OCI-LY7 (cell line): ENCODE results near the gene ENOX2. TPM values are rescaled to one million over a fixed set of nuclear protein-coding genes. Genes with fewer than 3 reads are reported as not detected.

Experiments used
- BruUV-seq: library from RNA; stranded (reverse); fragments of 400-500 nt; replicated peaks from 2 replicates; lab custom pipeline; 2021; lab: Mats Ljungman, UMichigan
- CTCF ChIA-PET: fragments of 300-600 bp; sonication (Branson Sonifier 250); formaldehyde crosslinking; loops from one replicate; lab custom pipeline; 2022; ENCODE audit warnings: antibody characterized with exemption; ENCODE audit not compliant: unreplicated experiment; lab: Charles Lee
- POLR2A ChIA-PET: fragments of 300-600 bp; sonication (Branson Sonifier 250); formaldehyde crosslinking; loops from one replicate; lab custom pipeline; 2022; ENCODE audit warnings: antibody characterized with exemption; lab: Charles Lee
- DNase-seq: peaks from one replicate; pipeline ENCODE4 v3.0.0-alpha.2; 2015; ENCODE audit warnings: low spot score
- H2AFZ ChIP-seq: fragments of 200-600 bp; sonication (generic), shearing (Covaris generic); 2 replicates; pipeline ENCODE4 v1.6.1; 2014; ENCODE audit warnings: mild to moderate bottlenecking, antibody characterized with exemption, low read length, moderate library complexity
- H3K27ac ChIP-seq: fragments of 200-600 bp; sonication (generic); 2 replicates; pipeline ENCODE4 v1.5.1; 2014; ENCODE audit warnings: mixed run types, low read depth, mild to moderate bottlenecking, moderate library complexity, low read length, inconsistent platforms; ENCODE audit not compliant: poor library complexity, severe bottlenecking
- H3K36me3 ChIP-seq: fragments of 200-600 bp; sonication (generic); 2 replicates; pipeline ENCODE4 v1.6.1; 2014; ENCODE audit warnings: mild to moderate bottlenecking, antibody characterized with exemption, low read length, moderate library complexity, mixed read lengths; ENCODE audit not compliant: insufficient read depth
- H3K4me1 ChIP-seq: fragments of 200-600 bp; sonication (generic); 2 replicates; pipeline ENCODE4 v1.5.1; 2014; ENCODE audit warnings: mild to moderate bottlenecking, low read length; ENCODE audit not compliant: insufficient read depth, poor library complexity, severe bottlenecking
- H3K4me2 ChIP-seq: fragments of 200-600 bp; sonication (generic); 2 replicates; pipeline ENCODE4 v1.6.1; 2014; ENCODE audit warnings: mild to moderate bottlenecking, low read length
- H3K4me3 ChIP-seq: fragments of 200-600 bp; sonication (generic); 2 replicates; pipeline ENCODE4 v1.5.1; 2014; ENCODE audit warnings: mild to moderate bottlenecking, low read depth, low read length; ENCODE audit not compliant: poor library complexity, severe bottlenecking
- H3K79me2 ChIP-seq: fragments of 200-600 bp; sonication (generic); 2 replicates; pipeline ENCODE4 v1.6.1; 2016; ENCODE audit warnings: low read depth, mild to moderate bottlenecking, low read length, moderate library complexity, mixed read lengths; ENCODE audit not compliant: insufficient read depth
- H3K9me2 ChIP-seq: fragments of 200-600 bp; sonication (generic); 2 replicates; pipeline ENCODE4 v1.6.1; 2016; ENCODE audit warnings: mild to moderate bottlenecking, low read length, mixed read lengths; ENCODE audit not compliant: insufficient read depth
- H3K9me3 ChIP-seq: fragments of 200-600 bp; sonication (generic); 2 replicates; pipeline ENCODE4 v1.6.1; 2014; ENCODE audit warnings: mild to moderate bottlenecking, mixed run types, low read length, mixed read lengths
- H4K20me1 ChIP-seq: fragments of 200-600 bp; sonication (generic); 2 replicates; pipeline ENCODE4 v1.6.1; 2014; ENCODE audit warnings: mild to moderate bottlenecking, antibody characterized with exemption, low read length, moderate library complexity, mixed read lengths; ENCODE audit not compliant: insufficient read depth
- EZH2phosphoT487 ChIP-seq: fragments of 200-600 bp; sonication (generic); IDR thresholded peaks from 2 replicates; pipeline ENCODE4 v1.6.1; 2018; ENCODE audit warnings: low read depth, borderline replicate concordance, mild to moderate bottlenecking, mixed run types, antibody characterized with exemption, low read length, moderate library complexity, mixed read lengths
- intact Hi-C: fragments of 100-400 bp; cut with micrococcal nuclease; formaldehyde crosslinking; loops from one replicate; pipeline ENCODE4 v1.10.0; 2022; ENCODE audit not compliant: unreplicated experiment
- total RNA-seq, 2 experiments: library from RNA; depleted of rRNA in 1 of 2; stranded (reverse); fragments of >200 nt in 1 of 2; shearing (Covaris generic) in 1 of 2; gene quantifications; 2 replicates each; pipeline ENCODE4 v1.2.3, GENCODE V29; 2014 to 2022
- TF ChIP-seq, protein P1 (sequence below): fragments of 200-600 bp; sonication (generic); conservative IDR thresholded peaks from 2 replicates; pipeline ENCODE4 v1.5.1; 2014; ENCODE audit warnings: mild to moderate bottlenecking, antibody characterized with exemption, low read length, moderate library complexity, mixed read lengths

Gene ENOX2
- total RNA-seq, 2 experiments from 2014 or later, result 5.0 to 11.9 TPM

DNA sequence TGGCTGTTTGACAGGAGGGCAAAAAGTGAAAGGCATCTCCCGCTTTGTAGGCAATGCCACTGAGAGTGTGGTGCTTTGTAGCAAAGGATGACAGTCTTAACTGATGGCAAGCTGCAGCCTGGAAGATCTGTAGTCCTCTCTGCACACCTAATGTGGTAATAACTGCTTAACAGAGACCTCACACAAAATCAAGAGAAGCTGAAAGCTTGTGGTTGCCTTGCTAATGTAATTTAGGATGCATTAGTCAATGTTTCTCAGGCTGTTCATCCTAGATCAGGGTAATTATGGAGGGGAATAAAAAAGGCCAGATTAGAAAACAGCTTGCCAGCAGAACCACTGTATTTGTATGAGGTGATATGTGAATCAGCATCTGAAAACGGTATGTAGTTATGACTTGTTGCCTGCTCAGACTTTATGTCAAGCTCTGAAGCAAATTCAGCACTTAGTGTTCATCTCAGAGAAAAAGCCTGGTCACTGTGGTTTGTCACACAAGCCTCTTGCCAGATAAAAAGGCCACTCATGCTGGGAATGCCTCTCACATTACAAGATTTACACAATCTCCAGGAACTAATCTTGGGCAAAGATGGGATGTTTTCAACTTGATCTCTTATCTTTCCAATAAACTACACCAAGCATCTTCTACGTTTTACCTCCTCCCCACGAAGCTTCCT lies 130.8 kb downstream of the ENOX2 start:
- H3K9me2 ChIP-seq, result no peaks in the 10 kb centered on the region
- no peak overlapping the region for H3K27ac ChIP-seq
- no peak for DNase-seq
- H2AFZ ChIP-seq, result no peak overlapping the region
- H3K4me1 ChIP-seq, result no peaks in the 10 kb centered on the region
- intact Hi-C loops, result no loop called here
- no TSS peak for BruUV-seq
- no peaks in the 10 kb centered on the region for H3K36me3 ChIP-seq
- no peaks in the 10 kb centered on the region for H3K9me3 ChIP-seq
- H3K4me3 ChIP-seq, result no peak overlapping the region
- no peaks in the 10 kb centered on the region for H4K20me1 ChIP-seq
- ChIA-PET CTCF (no interaction called here), POLR2A (no interaction called here)
- TF ChIP-seq EZH2phosphoT487, result no peak
- TF ChIP-seq, protein P1, sequence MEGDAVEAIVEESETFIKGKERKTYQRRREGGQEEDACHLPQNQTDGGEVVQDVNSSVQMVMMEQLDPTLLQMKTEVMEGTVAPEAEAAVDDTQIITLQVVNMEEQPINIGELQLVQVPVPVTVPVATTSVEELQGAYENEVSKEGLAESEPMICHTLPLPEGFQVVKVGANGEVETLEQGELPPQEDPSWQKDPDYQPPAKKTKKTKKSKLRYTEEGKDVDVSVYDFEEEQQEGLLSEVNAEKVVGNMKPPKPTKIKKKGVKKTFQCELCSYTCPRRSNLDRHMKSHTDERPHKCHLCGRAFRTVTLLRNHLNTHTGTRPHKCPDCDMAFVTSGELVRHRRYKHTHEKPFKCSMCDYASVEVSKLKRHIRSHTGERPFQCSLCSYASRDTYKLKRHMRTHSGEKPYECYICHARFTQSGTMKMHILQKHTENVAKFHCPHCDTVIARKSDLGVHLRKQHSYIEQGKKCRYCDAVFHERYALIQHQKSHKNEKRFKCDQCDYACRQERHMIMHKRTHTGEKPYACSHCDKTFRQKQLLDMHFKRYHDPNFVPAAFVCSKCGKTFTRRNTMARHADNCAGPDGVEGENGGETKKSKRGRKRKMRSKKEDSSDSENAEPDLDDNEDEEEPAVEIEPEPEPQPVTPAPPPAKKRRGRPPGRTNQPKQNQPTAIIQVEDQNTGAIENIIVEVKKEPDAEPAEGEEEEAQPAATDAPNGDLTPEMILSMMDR, result no peak
- no peaks in the 10 kb centered on the region for H3K79me2 ChIP-seq
- no peak overlapping the region for H3K4me2 ChIP-seq

DNA sequence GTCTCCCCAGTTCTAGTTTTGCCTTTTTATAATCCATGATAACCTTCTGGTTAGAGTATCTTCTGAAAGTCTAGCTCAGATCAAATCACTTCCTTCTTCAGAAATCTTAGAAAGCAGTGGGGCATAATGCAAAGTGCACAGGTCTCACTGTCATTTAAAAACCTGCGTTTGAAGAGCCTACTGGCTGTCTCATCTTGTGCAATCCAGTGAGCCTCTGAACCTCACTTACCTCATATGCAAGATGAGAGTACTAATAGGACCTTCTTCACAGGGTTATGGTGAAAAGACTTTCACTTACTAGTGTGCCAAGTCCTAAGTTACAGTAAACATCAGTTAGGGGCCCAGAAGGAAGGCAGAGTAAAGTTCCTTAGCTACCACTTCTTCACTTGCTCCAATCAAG lies 131.4 kb downstream of the ENOX2 start:
- no peaks in the 10 kb centered on the region for H4K20me1 ChIP-seq
- H3K9me2 ChIP-seq, result no peaks in the 10 kb centered on the region
- no peak overlapping the region for H3K27ac ChIP-seq
- BruUV-seq, result no TSS peak
- ChIA-PET POLR2A (no interaction called here), CTCF (no interaction called here)
- H3K4me1 ChIP-seq, result no peaks in the 10 kb centered on the region
- H3K9me3 ChIP-seq, result no peaks in the 10 kb centered on the region
- no peak overlapping the region for H3K4me3 ChIP-seq
- TF ChIP-seq, protein P1, result no peak
- TF ChIP-seq EZH2phosphoT487, result no peak
- H2AFZ ChIP-seq, result no peak overlapping the region
- intact Hi-C loops, result no loop called here
- H3K79me2 ChIP-seq, result no peaks in the 10 kb centered on the region
- no peak for DNase-seq
- H3K36me3 ChIP-seq, result no peaks in the 10 kb centered on the region
- no peak overlapping the region for H3K4me2 ChIP-seq

DNA sequence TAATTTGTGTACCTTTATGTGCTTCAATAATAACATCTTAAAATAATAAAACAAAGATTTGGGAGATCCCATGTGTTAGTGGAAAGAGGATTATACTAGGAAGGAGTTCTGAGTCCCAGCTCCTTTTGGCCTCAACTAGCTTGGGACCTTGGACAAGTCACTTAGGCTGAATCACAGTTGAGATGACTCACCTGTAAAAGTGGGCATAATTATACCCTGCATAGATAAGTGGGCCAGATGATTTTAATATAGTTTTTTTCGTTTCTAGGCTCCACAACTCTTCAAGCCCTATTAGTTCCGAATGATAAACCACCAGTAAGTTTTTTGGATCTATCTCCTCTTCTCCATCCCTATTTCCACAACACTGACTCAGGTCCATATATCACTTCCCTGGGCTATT lies 131.8 kb downstream of the ENOX2 start:
- no peak overlapping the region for H2AFZ ChIP-seq
- H3K4me2 ChIP-seq, result no peak overlapping the region
- intact Hi-C loops, result no loop called here
- H4K20me1 ChIP-seq, result no peaks in the 10 kb centered on the region
- CTCF ChIA-PET, result no interaction called here
- no peaks in the 10 kb centered on the region for H3K36me3 ChIP-seq
- no TSS peak for BruUV-seq
- no peaks in the 10 kb centered on the region for H3K9me2 ChIP-seq
- TF ChIP-seq, protein P1, result no peak
- no peak for TF ChIP-seq EZH2phosphoT487
- H3K79me2 ChIP-seq, result no peaks in the 10 kb centered on the region
- H3K4me1 ChIP-seq, result no peaks in the 10 kb centered on the region
- H3K9me3 ChIP-seq, result no peaks in the 10 kb centered on the region
- H3K4me3 ChIP-seq, result no peak overlapping the region
- POLR2A ChIA-PET, result no interaction called here
- H3K27ac ChIP-seq, result no peak overlapping the region
- DNase-seq, result no peak
